NCI-H460 (cell line): Measurements from ENCODE around the gene ANXA6. TPM values are rescaled to one million over a fixed set of nuclear protein-coding genes. Genes with fewer than 3 reads are reported as not detected.
A peak's percentile ranks its signal among the peaks of the same experiment; 100 is the strongest.

Experiments
- DNase-seq: peaks from one replicate; pipeline ENCODE4 v3.0.0-alpha.2; 2016; ENCODE audit warnings: low read depth; ENCODE audit errors: extremely low read depth
- total RNA-seq: library from RNA; depleted of rRNA; stranded (reverse); fragments of >200 nt; shearing (Covaris generic); gene quantifications from 2 replicates; pipeline ENCODE4 v1.2.3, GENCODE V29; 2014

The ANXA6 gene
- total RNA-seq, 1 experiment from 2014 or later, result 30.6 TPM

GRCh38 chr5:151086192-151086869 is 71.2 kb downstream of the ANXA6 start:
- no peak for DNase-seq

DNA sequence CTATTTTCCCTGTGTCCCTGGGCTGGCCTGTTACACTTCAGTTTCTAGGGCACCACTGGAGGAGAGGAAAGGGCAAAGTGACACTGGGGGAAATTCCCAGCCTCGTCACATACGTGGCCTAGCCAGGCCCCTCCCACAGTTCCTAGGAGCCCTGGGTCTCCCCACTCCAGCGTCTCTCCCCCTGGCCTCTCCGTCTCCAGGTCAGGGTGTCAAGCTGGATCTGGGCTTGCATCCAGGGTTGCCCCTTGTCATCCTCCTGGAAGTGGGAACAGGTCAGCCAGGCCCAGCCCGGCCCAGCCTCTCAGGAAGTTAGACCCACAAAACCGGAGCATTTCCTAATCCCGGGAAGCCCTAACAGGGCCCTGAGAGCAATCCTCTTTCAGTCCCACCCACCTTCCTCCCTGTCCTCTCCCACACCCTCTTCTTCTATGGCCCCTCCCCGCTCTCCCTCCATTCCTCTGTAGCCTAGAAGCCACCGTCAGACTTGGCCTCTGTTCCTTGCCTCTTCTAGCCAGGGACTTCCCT is 72.0 kb downstream of the ANXA6 start:
- no peak for DNase-seq

DNA sequence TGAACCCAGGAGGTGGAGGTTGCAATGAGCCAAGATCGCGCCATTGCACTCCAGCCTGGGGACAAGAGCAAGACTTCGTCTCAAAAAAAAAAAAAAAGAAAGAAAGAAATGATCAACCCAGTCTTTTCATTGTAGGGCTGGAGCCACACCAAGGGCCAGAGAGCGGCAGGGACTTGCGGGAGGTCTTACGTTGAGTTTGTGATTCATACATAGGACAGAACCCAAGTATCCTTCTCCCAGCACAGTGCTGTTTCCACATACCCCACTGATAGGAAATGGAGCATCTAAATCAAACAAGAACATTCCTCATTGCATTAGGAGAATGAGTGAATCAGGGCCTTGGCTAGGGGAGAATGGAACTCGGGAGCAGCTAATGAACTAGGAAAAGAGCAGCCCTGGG is 73.2 kb downstream of the ANXA6 start:
- no peak for DNase-seq

- no peak for DNase-seq
Observed at GRCh38 chr5:151083081-151083676, 74.4 kb downstream of the ANXA6 start.

GRCh38 chr5:151082282-151082902 is 75.2 kb downstream of the ANXA6 start:
- peak; percentile 31 for DNase-seq

DNA sequence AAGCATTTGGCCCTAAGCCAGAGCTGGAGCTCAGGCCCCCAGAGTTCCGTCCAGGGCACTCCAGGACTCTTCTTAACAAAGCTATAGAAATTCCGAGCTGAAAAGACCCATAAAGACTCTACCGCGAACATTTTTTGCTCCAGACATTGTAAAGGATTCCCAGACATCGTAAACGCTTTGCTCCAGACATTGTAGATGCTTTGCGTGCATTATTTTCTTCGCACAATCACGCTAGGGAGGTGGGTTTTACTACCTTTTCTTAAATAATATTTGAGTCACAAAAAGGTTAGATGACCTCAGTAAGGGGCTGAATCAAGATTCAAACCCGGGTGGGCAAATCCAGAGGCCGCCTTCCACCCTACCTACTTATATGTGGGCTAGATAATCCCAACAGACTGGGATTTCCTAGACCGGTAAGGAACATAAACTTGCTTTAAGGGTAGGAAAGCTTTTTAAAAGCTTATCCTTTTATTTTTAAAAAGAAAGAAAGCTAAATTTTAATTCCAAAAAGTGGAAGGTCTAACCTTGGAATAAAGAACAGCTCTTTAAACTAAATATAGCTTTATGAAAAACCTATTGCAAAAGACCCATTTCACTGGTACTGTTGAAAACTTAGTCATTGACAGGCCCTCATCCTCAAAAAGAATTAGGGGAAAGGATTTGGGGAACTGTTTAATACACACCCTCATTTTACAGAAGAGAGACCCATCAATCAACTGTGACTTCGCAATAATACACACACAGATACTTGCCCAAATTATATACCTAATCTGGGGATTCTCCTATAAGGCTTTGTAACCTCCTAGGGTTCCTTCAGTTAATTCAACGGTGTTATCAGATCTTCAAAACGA is 75.9 kb downstream of the ANXA6 start:
- no peak for DNase-seq

- DNase-seq, result peak; percentile 82
Observed at GRCh38 chr5:151080613-151081430, 76.8 kb downstream of the ANXA6 start, which contains the start of gene TNIP1. Gene TNIP1, minus strand, starts transcription at chr5:151081034. Its CDS starts 15,939 bp downstream, at chr5:151065095.

GRCh38 chr5:151079838-151080612 is 77.6 kb downstream of the ANXA6 start:
- DNase-seq, result peak; percentile 41

DNA sequence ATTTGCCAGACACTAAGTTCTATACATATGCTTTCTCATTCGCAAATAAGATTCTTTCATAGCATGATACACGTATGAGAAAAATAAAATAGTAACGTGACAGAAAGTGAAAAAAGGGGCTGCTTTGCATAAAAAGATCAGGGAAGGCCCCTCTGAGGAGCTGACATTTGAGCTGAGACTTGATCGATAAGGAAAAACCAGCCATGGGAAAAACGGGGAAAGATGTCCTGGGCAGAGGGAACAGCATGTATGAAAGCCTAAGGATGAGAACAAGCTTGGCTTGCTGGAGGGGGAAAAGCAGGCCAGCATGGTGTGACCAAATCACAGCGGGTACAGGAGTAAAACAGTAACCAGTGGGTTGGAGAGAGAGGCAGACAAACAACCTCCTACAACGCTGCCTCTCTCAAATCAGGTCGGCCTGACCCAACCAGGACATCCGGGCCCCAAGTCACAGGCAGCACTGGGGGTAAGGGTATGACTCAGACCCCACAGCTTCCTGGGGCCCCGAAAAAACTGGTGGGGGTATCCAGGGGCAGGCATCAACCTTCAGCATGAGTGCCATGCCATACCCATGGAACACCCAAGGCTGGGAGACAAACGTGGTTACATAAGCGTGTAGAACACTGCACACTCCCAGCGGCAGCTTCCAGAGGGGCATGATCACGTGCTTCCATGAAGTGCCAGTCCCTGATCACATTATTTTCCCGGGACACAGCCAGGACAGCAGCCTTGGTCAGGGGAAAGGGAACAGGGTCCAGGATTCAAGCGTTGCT is 78.9 kb downstream of the ANXA6 start:
- no peak for DNase-seq

DNA sequence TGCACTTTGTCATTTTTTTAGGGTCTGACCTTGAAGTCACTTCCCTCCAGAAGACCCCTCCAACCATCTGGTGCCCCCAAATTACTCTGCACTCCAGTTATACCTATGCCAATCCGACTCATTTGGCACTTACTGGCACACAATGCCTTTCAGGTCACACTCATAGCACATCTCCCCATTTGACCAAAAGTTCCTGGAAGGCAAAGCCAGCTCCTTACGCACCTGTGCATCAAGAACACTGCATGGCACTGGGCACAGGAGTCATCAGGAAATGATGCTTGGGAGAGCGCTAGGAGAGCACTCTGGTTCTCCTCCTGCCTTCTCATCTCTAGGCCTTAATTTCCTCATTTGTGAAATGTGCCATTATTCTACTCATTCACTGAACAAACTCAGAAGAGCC is 79.6 kb downstream of the ANXA6 start:
- DNase-seq, result no peak

DNA sequence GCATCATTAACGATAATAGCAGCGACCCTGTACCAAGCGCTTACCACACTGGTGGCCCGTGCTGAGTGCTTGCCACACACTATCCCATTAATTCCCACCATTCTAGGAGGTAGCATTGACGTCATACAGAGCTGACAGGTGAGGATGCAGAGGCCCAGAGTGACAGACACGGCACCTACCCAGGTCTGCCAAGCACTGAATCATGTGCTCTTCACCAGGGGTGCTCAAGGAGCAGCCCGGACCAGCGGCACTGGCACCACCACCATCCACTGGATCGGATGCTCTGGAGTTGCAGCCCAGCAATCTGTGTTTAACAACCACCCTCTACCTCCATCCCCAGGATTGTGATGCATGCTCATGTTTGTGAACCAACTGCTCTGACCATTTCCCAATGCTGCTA is 80.2 kb downstream of the ANXA6 start:
- DNase-seq, result no peak

- no peak for DNase-seq
Observed at GRCh38 chr5:151076616-151077015, 81.0 kb downstream of the ANXA6 start.

- no peak for DNase-seq
Observed at GRCh38 chr5:151075698-151076331, 81.8 kb downstream of the ANXA6 start.

DNA sequence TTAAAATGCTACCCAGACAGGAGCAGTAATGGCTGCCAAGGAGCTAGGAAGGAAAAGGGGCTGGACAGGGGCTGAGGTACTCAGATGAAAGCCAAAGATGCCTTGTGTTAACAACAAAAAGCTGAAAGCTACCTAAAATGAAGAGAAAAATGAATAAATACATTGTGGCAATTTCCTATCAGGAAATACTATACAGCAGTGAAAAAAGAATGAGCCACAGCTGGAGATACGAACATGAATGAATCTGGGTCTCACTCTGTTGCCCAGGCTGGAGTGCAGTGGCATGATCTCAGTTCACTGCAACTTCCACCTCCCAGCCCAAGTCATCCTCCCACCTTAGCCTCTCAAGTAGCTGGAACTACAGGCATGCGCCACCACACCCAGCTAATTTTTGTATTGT is 83.0 kb downstream of the ANXA6 start:
- DNase-seq, result no peak

DNA sequence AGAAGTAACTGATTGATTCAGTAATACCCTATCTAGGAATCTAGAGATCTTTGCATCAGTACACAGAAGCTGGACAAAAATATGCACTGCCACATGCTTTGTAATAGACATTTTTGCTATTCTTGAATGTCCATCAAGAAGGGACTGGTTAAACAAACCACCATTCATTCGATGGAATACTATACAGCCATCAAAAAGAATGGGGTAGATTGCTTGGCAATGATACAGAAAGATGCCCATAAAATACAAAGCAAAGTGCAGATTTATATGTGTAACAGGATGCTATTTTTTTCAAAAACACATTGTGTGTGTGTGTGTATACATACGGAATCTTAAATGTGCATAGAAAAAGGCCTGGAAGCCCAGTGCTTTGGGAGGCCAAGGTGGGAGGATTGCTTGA is 84.3 kb downstream of the ANXA6 start:
- DNase-seq, result no peak

DNA sequence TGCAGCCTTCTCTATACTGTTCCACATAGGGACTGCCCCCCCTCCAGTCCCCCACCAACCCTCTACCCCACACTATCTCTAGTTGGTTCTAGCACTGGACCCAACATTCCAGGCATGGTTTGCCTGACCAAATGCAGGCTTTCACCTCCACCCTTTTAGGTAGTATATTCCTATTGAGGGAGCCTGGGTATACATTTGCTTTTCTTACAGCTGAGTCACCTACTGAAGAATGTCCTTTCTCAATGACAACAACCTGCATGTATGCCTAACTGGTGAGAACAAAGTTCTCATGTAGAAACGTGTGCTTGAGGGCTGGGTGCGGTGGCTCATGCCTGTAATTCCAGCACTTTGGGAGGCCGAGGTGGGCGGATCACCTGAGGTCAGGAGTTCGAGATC is 85.0 kb downstream of the ANXA6 start:
- DNase-seq, result peak; percentile 24

GRCh38 chr5:151071848-151072629 is 85.5 kb downstream of the ANXA6 start:
- no peak for DNase-seq
